ENCODE results near the gene ZNF587.
"Not testable (repeated sequence)": the region's sequence is repeated elsewhere in the genome, so short reads cannot be mapped to it uniquely, and the experiment has no call there.

- not testable (repeated sequence) for TF ChIP-seq MED1 (CRISPR knock-in tag; IDR thresholded peaks at IDR 0.05); ZNF235 (CRISPR knock-in tag; IDR thresholded peaks at IDR 0.05; ENCODE audit: borderline replicate concordance); CREB1 (IDR thresholded peaks at IDR 0.05); CREB1 (CRISPR knock-in tag; IDR thresholded peaks at IDR 0.05); SMC3 (IDR thresholded peaks at IDR 0.05; ENCODE audit: low read length); CHD2 (IDR thresholded peaks at IDR 0.05; ENCODE audit: low read depth, low read length); ZNF687 (CRISPR knock-in tag; IDR thresholded peaks at IDR 0.05); FOXP1 (IDR thresholded peaks at IDR 0.05); FOXP1 (CRISPR knock-in tag; IDR thresholded peaks at IDR 0.05); SNAI1 (CRISPR knock-in tag; IDR thresholded peaks at IDR 0.05; ENCODE audit: borderline replicate concordance)
Measured at GRCh38 chr19:57821095-57821494, 28.6 kb upstream of the ZNF587 start.
